Nephron (organoid): ENCODE results near the gene GPR39.

Experiments
- H3K27ac Mint-ChIP-seq, 3 experiments: 2 replicates each; pipeline ENCODE4 v1.8.0; 2020; ENCODE audit warnings: mixed read lengths in 3 of 3, mild to moderate bottlenecking in 2 of 3, moderate library complexity in 1 of 3
- H3K27me3 Mint-ChIP-seq: 2 replicates; pipeline ENCODE4 v1.8.0; 2021; ENCODE audit warnings: low read depth, mild to moderate bottlenecking, moderate library complexity, mixed read lengths
- H3K36me3 Mint-ChIP-seq: 2 replicates; pipeline ENCODE4 v1.8.0; 2020; ENCODE audit warnings: low read depth, mixed read lengths
- H3K4me1 Mint-ChIP-seq: 2 replicates; pipeline ENCODE4 v1.8.0; 2020; ENCODE audit warnings: mixed read lengths
- H3K4me3 Mint-ChIP-seq, 3 experiments: 2 replicates each; pipeline ENCODE4 v1.8.0; 2020; ENCODE audit warnings: mild to moderate bottlenecking in 3 of 3, mixed read lengths in 3 of 3, moderate library complexity in 2 of 3
- H3K9me3 Mint-ChIP-seq: 2 replicates; pipeline ENCODE4 v1.8.0; 2020; ENCODE audit warnings: mixed read lengths
- CTCF ChIP-seq, 3 experiments: fragments of 200-600 bp; sonication (generic); IDR thresholded peaks; one replicate each; pipeline ENCODE4 v1.5.0; 2021; ENCODE audit warnings: antibody characterized with exemption in 3 of 3; ENCODE audit not compliant: unreplicated experiment in 3 of 3

The GPR39 gene

GRCh38 chr2:132584976-132585817, 168.6 kb downstream of the GPR39 start:
- TF ChIP-seq CTCF (IDR thresholded peaks at IDR 0.05; ENCODE audit: unreplicated experiment in 3 of 3), result no peak
- H3K36me3 Mint-ChIP-seq, result no peaks in the 10 kb centered on the region

GRCh38 chr2:132586101-132586511, 169.5 kb downstream of the GPR39 start:
- no peak overlapping the region for H3K4me3 Mint-ChIP-seq
- H3K4me1 Mint-ChIP-seq, result peaks cover 22% of the 10 kb centered on the region
- no peak overlapping the region for H3K27ac Mint-ChIP-seq
- no peaks in the 10 kb centered on the region for H3K36me3 Mint-ChIP-seq
- H3K27me3 Mint-ChIP-seq, result peaks cover 26% of the 10 kb centered on the region
- no peak for TF ChIP-seq CTCF (IDR thresholded peaks at IDR 0.05; ENCODE audit: unreplicated experiment in 3 of 3)
- H3K9me3 Mint-ChIP-seq, result no peaks in the 10 kb centered on the region

More at GRCh38 chr2:132584976-132585817, 168.6 kb downstream of the GPR39 start:
- peaks cover 22% of the 10 kb centered on the region for H3K4me1 Mint-ChIP-seq
- no peaks in the 10 kb centered on the region for H3K9me3 Mint-ChIP-seq
- peaks cover 21% of the 10 kb centered on the region for H3K27me3 Mint-ChIP-seq
- no peak overlapping the region for H3K27ac Mint-ChIP-seq
- H3K4me3 Mint-ChIP-seq, result no peak overlapping the region

- Mint-ChIP-seq H3K27ac (no peak overlapping the region), H3K27me3 (peaks cover 25% of the 10 kb centered on the region), H3K4me1 (peaks cover 16% of the 10 kb centered on the region), H3K9me3 (no peaks in the 10 kb centered on the region), H3K4me3 (no peak overlapping the region), H3K36me3 (no peaks in the 10 kb centered on the region)
- no peak for TF ChIP-seq CTCF (IDR thresholded peaks at IDR 0.05; ENCODE audit: unreplicated experiment in 3 of 3)
These were observed 170.2 kb downstream of the GPR39 start for GRCh38 chr2:132586835-132587234.

- H3K27me3 Mint-ChIP-seq, result peaks cover 20% of the 10 kb centered on the region
- peak overlapping the region in 1 of 3 experiments; percentile 26 for H3K27ac Mint-ChIP-seq
- no peaks in the 10 kb centered on the region for H3K36me3 Mint-ChIP-seq
- H3K4me1 Mint-ChIP-seq, result peaks cover 10% of the 10 kb centered on the region
- H3K9me3 Mint-ChIP-seq, result no peaks in the 10 kb centered on the region
- no peak overlapping the region for H3K4me3 Mint-ChIP-seq
- no peak for TF ChIP-seq CTCF (IDR thresholded peaks at IDR 0.05; ENCODE audit: unreplicated experiment in 3 of 3)
These were observed 172.0 kb downstream of the GPR39 start for GRCh38 chr2:132588576-132588975.

GRCh38 chr2:132589111-132589830, 172.7 kb downstream of the GPR39 start:
- peaks cover 14% of the 10 kb centered on the region for H3K27me3 Mint-ChIP-seq
- no peaks in the 10 kb centered on the region for H3K9me3 Mint-ChIP-seq
- H3K27ac Mint-ChIP-seq, result peak overlapping the region in 2 of 3 experiments; percentile 37 to 46
- no peak for TF ChIP-seq CTCF (IDR thresholded peaks at IDR 0.05; ENCODE audit: unreplicated experiment in 3 of 3)
- H3K4me1 Mint-ChIP-seq, result peaks cover 10% of the 10 kb centered on the region
- H3K4me3 Mint-ChIP-seq, result no peak overlapping the region
- no peaks in the 10 kb centered on the region for H3K36me3 Mint-ChIP-seq
